Measurements from ENCODE around the gene DYNLT4. TPM values are rescaled to one million over a fixed set of nuclear protein-coding genes. Genes with fewer than 3 reads are reported as not detected.

DYNLT4 gene
- total and polyA plus RNA-seq, 8 donors, result 0.28 to 1.8 (median 0.38) TPM

DNA sequence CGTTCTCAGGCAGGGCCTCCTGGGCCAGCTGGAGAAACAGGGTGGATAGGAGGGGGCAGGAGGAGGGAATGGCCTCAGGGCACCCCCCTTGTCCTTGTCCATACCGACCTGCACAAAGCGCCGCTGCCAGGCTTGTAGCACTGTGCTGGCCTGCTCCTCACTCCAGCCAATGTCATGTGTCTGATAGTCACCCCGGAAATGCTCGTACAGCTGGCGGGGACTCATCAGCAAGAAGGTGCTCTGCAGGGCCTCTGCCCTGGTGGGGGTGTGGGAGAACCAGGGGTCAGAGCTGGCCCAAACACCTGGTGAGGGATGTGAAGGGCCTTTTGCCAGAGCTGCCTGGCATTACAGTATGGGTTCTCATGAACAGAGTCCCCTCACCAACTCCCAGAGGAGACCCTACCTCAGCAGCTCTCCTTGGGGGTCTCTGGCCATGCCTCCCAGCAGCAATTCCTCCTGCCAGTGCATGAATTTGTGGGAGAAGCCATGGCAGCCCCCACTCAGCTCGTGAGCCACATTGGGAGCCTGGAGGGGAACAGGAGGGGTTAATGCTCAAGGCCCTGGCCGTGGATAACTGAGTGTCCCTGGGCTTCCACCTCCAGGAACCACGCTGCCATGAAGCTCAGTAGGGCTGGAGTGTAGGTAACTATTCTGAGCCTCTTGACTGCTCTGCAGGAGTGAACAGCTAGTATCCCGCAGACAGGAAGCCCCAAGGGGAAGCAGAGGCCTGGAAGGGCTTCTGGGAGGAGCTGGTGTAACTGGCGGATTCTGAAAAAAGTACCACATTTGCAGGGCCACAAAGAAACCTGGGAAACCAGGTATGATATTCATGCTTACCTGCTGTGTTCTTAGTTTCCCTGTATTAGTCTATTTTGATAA, 22.6 kb upstream of the DYNLT4 start:
- Histone ChIP-seq H3K27me3 (no peaks in the 10 kb centered on the region), H3K36me3 (no peaks in the 10 kb centered on the region), H3K4me3 (no peak overlapping the region), H3K9me3 (no peaks in the 10 kb centered on the region), H3K4me1 (no peaks in the 10 kb centered on the region), H3K27ac (no peak overlapping the region)
- 85 to 86% methylated on average over 12 of the region's 12 CpGs for WGBS, 2 donors
- TF ChIP-seq, protein P1, sequence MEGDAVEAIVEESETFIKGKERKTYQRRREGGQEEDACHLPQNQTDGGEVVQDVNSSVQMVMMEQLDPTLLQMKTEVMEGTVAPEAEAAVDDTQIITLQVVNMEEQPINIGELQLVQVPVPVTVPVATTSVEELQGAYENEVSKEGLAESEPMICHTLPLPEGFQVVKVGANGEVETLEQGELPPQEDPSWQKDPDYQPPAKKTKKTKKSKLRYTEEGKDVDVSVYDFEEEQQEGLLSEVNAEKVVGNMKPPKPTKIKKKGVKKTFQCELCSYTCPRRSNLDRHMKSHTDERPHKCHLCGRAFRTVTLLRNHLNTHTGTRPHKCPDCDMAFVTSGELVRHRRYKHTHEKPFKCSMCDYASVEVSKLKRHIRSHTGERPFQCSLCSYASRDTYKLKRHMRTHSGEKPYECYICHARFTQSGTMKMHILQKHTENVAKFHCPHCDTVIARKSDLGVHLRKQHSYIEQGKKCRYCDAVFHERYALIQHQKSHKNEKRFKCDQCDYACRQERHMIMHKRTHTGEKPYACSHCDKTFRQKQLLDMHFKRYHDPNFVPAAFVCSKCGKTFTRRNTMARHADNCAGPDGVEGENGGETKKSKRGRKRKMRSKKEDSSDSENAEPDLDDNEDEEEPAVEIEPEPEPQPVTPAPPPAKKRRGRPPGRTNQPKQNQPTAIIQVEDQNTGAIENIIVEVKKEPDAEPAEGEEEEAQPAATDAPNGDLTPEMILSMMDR (IDR thresholded peaks at IDR 0.05), result no peak
- DNase-seq (peak in 1 of 6 donors; percentile 14), FAIRE-seq (no peak), ATAC-seq (no peak)
- intact Hi-C loops (cut with DNase I), result loop anchor here in 1 of 3 donors (10.0 kb wide), 1 partner anchor 175 kb away; no protein-coding TSS in a partner anchor

- DNase-seq, result peak in 2 of 6 donors; percentile 10 to 44
- intact Hi-C loops (cut with DNase I), result no loop called here
These were observed 21.8 kb upstream of the DYNLT4 start for GRCh38 chr1:44828841-44829440.

GRCh38 chr1:44828003-44828651, 21.0 kb upstream of the DYNLT4 start:
- no peak overlapping the region for H3K4me3 ChIP-seq
- no peaks in the 10 kb centered on the region for H3K9me3 ChIP-seq
- FAIRE-seq, result no peak
- no peaks in the 10 kb centered on the region for H3K36me3 ChIP-seq
- 89 to 95% methylated on average over 21 of the region's 21 CpGs for WGBS, 2 donors
- no peak overlapping the region for H3K27ac ChIP-seq
- H3K27me3 ChIP-seq, result no peaks in the 10 kb centered on the region
- peak in 2 of 6 donors; percentile 18 to 64 for DNase-seq
- intact Hi-C loops (cut with DNase I), result no loop called here
- TF ChIP-seq, protein P1 (IDR thresholded peaks at IDR 0.05), result no peak
- H3K4me1 ChIP-seq, result no peaks in the 10 kb centered on the region
- no peak for ATAC-seq

More at GRCh38 chr1:44828841-44829440, 21.8 kb upstream of the DYNLT4 start:
- FAIRE-seq (no peak), ATAC-seq (no peak)
- Histone ChIP-seq H3K4me3 (no peak overlapping the region), H3K9me3 (no peaks in the 10 kb centered on the region), H3K4me1 (no peaks in the 10 kb centered on the region), H3K36me3 (no peaks in the 10 kb centered on the region), H3K27ac (no peak overlapping the region), H3K27me3 (no peaks in the 10 kb centered on the region)
- TF ChIP-seq, protein P1 (IDR thresholded peaks at IDR 0.05), result no peak
- WGBS, 2 donors, result 85 to 91% methylated on average over 15 of the region's 15 CpGs

DNA sequence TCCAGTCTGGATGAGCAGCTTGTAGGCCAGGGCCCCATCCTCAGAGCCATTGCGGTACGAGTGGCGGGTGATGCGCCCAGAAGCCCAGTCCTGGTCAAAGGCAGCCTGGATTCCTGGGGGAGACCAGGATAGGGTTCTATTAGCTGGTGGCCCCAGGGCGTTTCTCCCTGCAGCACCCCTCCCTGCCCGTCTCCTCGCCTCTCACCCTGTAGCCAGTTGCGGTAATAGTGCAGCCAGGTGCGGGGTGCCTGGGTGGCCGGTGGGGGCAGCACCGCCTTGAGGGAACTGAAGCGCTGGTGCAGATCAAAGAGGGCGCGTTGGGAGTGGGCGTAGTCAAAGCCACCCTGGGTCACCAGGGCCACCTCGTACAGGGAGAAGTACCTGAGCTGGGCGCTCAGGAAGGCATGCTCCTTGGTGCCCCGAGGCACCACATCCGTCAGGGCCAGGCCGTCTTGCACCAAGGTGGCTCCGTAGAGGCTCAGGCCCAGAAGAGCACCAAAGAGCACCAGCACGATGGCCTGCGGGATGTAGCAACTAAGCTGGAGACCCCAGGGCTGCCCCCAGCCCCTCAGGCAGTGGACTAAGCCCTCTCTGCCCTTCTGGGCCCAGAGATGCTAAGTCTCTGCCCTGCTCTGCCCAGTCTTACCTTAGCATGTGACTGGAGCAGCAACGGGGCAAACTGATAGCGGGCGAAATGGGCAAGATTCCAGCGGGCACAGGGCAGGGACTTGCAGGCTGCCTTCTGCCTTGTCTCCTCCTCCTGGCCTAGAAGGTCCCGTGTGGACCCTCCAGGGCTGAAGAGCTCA, 20.2 kb upstream of the DYNLT4 start:
- peak in 3 of 6 donors; percentile 15 to 67 (median 51) for DNase-seq
- H3K4me1 ChIP-seq, result no peaks in the 10 kb centered on the region
- WGBS, 2 donors, result 77 to 78% methylated on average over 27 to 28 of the region's 28 CpGs
- no peaks in the 10 kb centered on the region for H3K27me3 ChIP-seq
- intact Hi-C loops (cut with DNase I), result no loop called here
- H3K9me3 ChIP-seq, result no peaks in the 10 kb centered on the region
- no peak for FAIRE-seq
- no peak for ATAC-seq
- no peak overlapping the region for H3K4me3 ChIP-seq
- no peaks in the 10 kb centered on the region for H3K36me3 ChIP-seq
- TF ChIP-seq, protein P1 (IDR thresholded peaks at IDR 0.05), result no peak
- peak overlapping the region in 1 of 4 donors; percentile 36 for H3K27ac ChIP-seq

Data from pancreas (tissue), 10 donors.